GM21515 (cell line): ENCODE data around the gene KCNQ1.
A peak's percentile ranks its signal among the peaks of the same experiment; 100 is the strongest.

Experiments used
- ATAC-seq: cut with Tn5 transposase; IDR thresholded peaks from one replicate; pipeline ENCODE4 v1.9.1; 2021; ENCODE audit not compliant: unreplicated experiment

KCNQ1 gene

GRCh38 chr11:2531277-2531986 lies 86.6 kb downstream of the KCNQ1 start:
- no peak for ATAC-seq

GRCh38 chr11:2531987-2532703 lies 87.3 kb downstream of the KCNQ1 start:
- no peak for ATAC-seq

- peak; percentile 76 for ATAC-seq
Observed at GRCh38 chr11:2532704-2533586, 88.1 kb downstream of the KCNQ1 start.

GRCh38 chr11:2533587-2534133 lies 88.9 kb downstream of the KCNQ1 start:
- no peak for ATAC-seq

- no peak for ATAC-seq
Observed at GRCh38 chr11:2534134-2534956, 89.5 kb downstream of the KCNQ1 start.

- ATAC-seq, result no peak
Observed at GRCh38 chr11:2534957-2535672, 90.3 kb downstream of the KCNQ1 start.

GRCh38 chr11:2535673-2536439 lies 91.0 kb downstream of the KCNQ1 start:
- no peak for ATAC-seq

- no peak for ATAC-seq
Observed at GRCh38 chr11:2536440-2536989, 91.7 kb downstream of the KCNQ1 start.

- no peak for ATAC-seq
Observed at GRCh38 chr11:2537010-2537705, 92.3 kb downstream of the KCNQ1 start.

GRCh38 chr11:2537896-2538724 lies 93.3 kb downstream of the KCNQ1 start:
- no peak for ATAC-seq

- ATAC-seq, result no peak
Observed at GRCh38 chr11:2538951-2539350, 94.1 kb downstream of the KCNQ1 start.

- ATAC-seq, result no peak
Observed at GRCh38 chr11:2539371-2540222, 94.8 kb downstream of the KCNQ1 start.

- no peak for ATAC-seq
Observed at GRCh38 chr11:2540223-2540991, 95.6 kb downstream of the KCNQ1 start.

GRCh38 chr11:2540992-2541680 lies 96.3 kb downstream of the KCNQ1 start:
- ATAC-seq, result no peak

- no peak for ATAC-seq
Observed at GRCh38 chr11:2541881-2542361, 97.1 kb downstream of the KCNQ1 start.
